Activated CD8-positive, alpha-beta memory T cell treated with anti-CD3 and anti-CD28 coated beads, Interleukin-2, amount 50 U/mL, for 24 hours (primary cell): ENCODE results near the gene JMJD7.
"Not testable (repeated sequence)": the region's sequence is repeated elsewhere in the genome, so short reads cannot be mapped to it uniquely, and the experiment has no call there.

Source experiments
- DNase-seq: peaks from one replicate; pipeline ENCODE4 v3.0.0-alpha.2; 2020; ENCODE audit errors: extremely low read depth

The JMJD7 gene

DNA sequence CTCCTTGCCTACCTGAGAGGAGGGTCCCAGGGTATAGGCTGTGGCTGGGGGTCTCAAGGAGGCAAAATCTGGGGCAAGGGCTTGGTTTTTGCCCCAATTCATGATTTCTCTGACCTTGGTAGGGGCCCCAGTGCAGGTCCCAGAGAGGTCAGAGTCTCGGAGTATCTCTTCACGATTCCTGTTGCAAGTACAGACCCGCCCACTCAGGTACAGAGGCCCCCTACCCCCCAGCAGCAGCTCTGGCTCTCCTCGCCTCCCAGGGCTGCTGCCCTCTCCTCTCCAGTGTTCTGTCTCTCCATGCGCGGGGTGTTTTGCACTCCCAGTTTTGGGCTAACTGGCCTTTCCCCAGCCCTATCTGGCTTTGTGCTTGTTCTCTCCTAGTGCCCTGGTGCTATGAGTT is 5.4 kb upstream of the JMJD7 start:
- DNase-seq: no peak

DNA sequence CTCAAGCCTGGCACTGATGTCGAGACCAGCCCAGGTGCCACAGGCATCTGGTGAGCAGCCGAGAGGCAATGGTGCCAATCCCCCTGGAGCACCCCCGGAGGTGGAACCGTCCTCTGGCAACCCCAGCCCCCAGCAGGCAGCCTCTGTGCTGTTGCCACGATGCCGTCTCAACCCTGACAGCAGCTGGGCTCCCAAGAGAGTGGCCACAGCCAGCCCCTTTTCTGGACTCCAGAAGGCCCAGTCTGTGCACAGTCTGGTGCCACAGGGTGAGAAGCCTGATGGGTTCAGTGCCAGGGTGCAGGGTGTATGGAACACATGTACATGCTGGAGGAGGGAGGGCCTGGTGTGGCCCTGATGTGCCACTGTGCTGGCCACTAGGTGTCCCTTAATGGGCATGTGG is 4.9 kb upstream of the JMJD7 start:
- DNase-seq: no peak

DNA sequence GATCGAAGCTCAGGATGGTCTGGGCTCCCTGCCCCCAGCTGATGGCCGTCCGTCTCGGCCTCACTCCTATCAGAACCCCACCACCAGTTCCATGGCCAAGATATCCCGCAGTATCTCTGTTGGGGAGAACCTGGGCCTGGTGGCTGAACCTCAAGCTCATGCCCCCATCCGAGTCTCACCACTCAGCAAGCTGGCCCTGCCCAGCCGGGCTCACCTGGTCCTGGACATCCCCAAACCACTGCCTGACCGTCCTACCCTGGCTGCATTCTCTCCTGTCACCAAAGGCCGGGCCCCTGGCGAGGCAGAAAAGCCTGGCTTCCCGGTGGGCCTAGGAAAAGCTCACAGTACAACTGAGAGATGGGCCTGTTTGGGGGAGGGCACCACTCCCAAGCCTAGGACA is 4.4 kb upstream of the JMJD7 start:
- DNase-seq: no peak

DNA sequence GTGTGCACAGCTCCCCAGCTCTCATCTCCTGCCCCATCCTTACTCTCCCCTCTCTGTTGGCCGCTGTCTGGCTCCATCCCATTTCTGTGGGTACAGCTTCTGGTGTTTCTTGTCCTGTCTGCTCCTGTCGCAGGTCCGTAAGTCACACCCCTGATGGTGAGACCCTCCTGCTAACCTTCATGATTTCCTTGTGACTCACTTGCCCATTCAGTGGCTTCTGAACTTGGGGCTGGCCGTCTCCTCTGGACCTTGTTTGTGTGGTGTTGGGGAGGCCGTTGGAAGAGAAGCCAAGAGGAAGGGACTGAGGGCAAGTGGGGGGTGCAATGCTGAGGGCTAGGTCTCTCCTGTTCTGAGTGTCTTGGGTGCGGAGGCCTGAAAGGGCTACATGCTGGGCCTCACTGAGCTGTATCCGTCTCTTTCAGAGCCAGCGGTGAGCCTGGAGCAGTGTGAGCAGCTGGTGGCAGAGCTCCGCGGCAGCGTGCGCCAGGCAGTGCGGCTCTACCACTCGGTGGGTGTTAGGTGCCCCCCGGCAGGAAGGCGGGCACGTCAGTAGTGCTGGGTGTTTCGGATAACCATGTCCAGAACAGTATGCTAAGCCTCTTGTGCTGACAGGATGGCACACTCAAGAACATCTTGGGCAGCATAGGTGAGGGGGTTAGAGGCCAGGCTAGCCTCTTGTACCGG is 3.7 kb upstream of the JMJD7 start:
- no peak for DNase-seq

DNA sequence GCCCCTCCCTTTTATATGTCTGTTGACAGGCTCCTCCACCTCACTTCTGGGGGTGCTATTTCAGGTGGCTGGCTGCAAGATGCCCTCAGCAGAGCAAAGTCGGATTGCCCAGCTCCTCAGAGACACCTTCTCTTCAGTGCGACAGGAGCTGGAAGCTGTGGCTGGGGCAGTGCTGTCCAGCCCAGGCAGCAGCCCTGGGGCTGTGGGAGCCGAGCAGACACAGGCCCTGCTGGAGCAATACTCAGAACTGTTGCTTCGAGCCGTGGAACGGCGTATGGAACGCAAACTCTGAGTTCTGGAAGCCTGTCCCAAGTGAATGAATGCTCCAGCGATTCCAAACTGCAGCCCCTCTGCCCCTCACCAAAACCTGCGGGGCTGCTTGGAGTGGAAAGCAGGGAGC is 2.7 kb upstream of the JMJD7 start:
- DNase-seq: no peak

DNA sequence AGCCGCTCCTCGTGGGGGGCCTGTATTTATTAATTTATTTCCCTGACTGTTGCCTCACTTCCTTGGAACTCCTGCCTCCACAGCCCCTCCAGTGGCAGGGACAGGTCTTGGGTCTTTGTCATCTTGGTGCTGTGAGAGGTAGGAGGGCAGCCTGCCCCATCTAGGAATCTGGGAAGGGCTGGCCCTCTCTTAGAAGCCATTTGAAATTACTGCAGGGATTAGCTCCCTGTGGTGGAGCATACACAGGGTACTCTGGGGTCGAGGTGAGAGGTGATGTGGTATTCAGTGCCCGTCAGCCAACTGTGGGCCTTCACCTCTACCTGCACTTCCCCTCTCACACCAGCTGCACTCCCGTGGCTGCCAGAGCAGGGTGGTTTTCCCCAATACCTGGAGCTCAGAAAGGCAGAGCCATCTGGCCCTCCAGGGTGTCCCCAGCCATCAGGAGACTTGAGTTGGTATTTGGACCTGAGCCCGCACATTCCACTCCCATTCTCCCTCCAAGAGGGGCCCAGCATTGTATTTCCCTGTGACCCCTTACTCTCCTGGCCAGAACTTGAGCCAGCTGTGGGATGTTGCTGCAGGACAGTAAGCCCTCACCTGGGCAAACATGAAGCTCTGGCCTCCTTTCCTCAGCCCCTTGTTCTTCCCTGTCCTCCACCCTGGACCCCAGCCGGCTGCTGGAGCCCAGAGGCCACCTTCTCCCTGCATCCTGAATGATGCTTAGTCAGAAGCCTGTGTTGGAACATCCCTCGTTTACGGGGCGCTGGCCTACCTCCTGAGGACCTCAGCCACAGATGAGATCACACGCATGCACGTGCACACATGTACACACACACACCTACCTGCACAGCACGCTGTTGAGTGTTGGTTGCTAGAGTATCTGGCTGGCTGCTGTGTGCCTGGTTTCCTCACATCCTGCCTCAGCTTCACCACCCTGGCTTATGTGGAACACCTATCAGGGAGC is 2.0 kb upstream of the JMJD7 start:
- DNase-seq: no peak

DNA sequence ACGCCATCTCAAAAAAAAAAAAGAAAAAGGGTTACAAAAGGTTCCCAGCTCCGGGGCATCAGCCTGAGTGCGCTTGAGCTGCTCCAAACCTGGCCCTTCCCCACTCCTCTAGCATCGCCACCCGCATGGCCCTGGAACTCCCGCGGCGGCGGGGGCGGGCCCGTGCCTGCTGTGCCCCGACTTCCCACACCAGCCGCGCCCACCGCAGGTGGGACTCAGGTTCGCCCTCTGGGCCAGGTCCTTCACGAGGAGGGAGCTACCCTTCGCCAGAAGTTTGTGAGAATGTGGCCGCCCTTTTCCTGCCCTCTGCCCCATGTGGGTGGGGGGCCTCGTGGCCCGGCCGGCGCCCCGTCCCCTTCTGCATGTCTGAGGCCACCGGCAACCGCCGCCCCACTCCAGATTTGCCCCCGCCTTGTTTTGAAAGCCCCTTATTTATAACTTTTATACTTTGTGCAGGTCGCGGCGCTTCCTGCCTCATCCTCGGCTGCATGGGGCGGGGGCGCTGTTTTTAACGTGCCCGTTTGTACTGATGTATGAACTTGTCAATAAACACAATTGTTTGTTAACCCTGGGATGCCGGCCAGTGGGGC is 507 bp upstream of the JMJD7 start:
- no peak for DNase-seq

DNA sequence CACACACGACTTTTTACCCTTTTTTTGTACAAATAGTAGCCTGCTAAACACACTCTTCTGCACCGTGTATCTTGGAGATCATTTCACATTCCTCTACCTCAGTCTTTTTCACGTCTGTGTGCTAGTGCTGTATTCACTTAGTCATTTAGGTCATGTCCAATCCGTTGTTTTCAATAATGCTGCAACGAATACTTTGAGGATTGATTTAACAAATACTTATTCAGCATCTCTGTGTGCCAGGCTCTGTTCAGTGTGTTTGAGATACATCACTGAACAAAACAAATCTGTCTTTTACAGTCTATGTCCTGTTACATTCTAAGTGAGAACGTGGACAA is 882 bp downstream of the JMJD7 start:
- no peak for DNase-seq

DNA sequence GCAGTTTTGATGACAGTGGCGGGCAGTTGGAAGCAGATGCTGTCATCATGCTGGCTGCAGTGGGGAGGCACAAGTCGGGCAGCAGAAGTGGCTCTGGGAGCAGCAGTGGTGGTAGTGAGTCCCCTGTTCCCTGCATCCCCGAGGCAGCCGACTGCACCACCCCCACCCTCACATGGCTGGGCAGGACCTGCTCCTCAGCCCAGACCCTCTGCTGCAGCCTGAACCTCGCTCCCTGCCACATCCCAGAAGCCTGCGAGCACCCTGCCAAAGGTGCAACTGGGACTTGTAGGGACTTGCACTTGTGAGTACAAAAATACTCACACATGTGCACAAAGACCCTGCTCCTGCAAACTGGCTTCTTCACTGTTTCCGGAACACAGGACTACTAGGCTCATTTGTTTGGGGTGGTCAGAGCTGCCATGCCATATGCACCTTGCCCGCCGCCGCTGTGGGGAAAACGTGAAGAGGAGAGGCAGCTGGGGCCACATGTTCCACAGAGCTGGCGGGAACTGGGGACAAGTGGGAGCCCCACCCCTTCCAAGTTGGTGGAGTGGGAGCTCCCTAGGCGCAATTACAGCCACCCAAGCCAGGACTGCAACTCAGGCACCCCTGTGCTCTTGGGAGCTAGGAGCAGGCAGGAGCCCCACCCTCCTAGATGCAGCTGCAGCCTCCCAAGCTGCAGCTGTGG is 2.2 kb downstream of the JMJD7 start:
- DNase-seq: no peak

DNA sequence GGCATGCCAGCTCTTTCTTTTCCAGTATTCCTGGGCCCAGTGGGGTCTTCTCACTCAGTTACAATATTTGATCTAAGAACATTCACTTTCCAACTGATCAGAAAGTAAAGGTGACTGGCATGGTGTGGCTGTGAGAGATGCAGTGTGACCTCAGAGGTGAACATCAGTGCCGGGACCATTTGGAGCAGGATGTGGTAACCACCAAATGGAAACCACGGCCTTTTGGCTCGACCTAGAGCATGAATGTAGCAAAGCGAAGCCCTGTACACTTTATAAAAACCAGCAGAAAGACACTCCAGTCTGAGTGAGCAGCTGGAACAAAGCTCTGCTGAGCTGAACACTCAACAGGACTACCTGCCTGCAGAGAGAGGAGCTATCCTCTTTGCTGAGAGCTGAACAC is 3.4 kb downstream of the JMJD7 start:
- not testable (repeated sequence) for DNase-seq

DNA sequence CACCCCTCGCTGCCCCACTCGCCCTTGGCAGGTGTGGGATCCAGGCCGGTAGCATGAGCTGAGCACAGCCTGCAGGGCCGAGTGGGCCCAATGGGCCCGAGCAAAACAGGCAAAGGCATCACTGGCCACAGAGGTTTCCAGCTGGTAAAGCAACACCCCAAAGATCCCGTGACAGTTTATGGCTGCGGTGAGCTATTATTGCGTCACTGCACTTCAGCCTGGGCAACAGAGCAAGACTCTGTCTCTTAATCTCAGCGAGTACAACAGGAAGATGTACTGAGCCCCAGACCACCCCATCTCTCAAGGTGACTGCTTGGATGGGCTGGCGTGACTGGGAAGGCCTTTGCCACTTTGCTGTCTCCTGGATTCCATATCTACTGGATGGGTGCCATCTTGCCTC is 4.3 kb downstream of the JMJD7 start:
- DNase-seq: no peak

DNA sequence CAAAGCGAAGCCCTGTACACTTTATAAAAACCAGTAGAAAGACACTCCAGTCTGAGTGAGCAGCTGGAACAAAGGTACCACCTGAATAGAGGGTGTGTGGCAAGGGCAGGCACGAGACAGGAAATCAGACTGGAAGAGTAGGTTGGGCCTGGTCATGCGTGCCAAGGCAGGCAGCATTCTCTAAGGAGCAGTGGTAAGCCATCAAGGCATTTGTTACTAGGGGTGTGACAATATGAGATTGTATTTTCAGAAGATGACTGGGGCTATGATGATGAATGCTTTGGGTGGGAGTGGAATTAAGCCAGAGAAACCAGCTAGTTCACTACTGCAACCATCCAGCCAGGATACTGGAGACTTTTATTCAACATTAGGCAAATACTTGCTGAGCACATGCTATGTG is 5.0 kb downstream of the JMJD7 start:
- no peak for DNase-seq

DNA sequence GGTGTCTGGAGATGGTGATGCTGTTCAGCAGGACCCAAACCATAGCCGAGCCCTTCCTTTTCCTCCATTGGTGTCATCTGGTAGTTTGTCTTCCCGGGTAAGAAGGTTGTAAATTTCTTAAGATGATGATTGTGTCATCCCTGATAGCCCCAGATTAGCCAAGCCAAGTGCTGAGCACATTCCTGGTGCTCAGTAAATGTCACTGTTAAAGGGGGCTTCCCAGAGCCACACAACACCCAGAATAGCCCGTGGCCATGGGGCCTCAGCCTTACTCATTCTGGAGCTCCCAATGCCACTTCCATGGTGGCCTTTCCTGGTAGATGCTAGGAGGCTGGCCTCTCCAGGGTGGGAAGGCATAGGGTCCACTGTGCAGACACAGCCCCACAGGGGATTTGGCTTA is 6.2 kb downstream of the JMJD7 start:
- DNase-seq: no peak

DNA sequence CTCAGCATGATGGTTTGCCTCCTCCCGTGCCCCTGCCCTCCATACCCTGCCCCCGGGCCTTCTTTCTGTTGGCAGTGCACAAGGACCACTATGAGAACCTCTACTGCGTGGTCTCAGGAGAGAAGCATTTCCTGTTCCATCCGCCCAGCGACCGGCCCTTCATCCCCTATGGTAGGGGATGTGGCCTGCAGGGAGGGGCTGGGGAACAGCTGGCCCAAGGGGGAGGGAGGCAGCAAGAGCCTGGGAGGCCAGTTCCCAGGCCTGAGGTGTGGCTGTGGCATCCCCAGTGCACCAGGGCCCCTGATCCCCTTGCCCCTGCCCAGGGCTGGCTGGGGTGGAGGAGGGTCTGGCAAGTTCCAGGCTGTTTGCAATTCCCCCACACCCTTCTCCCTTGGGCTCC is 8.2 kb downstream of the JMJD7 start:
- DNase-seq: no peak

DNA sequence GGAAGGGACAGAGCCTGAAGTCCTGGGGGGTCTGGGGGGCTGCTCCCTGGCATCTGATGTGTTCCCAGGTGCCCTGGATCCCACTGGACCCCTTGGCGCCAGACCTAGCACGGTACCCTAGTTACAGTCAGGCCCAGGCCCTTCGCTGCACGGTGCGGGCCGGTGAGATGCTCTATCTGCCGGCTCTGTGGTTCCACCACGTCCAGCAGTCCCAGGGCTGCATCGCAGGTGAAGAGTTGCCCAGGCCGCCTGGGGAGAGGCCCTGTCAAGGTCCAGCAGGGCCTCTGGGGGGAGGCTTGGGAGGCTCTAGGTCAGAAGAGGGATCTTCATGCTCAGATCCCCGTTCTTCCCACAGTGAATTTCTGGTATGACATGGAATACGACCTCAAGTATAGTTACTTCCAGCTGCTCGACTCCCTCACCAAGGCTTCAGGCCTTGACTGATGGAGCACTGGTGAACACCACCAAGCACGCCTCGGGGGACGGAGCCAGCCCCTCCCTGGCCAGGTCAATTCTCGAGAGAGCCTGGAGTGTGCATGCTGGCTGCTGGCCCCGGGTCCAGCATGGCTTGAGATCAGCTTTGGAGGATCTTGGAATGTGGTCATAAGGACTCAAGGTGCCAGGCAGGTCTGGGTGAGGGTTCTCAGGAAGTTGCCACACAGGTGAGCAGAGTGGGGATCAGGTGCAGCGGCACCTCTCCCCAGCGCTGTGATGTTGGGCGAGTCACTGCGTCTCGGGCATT is 9.0 kb downstream of the JMJD7 start:
- no peak for DNase-seq

DNA sequence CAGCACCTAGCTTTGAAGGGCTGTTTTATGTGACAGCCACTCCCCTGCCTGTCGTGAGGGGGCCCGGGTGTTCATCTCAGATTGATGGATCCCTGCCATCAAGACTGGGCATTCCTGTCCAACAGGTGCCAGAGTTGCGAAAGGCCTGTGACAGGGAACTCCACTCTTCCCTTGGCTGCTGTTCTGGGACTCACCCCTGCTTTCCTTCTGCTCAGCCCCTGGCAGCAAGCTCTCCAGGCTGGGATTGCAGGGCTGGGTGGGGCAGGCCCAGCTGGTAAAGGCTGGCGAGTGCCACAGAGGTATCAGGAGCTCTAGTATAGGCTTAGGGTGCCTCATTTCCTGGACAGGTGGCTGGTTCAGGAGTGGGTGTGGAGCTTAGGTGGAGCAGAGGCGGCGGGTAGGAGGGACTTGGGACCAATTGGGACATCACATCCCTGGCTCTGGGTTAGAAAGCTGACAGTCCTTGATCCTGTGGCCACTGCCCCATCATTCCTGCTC is 10.6 kb downstream of the JMJD7 start, which contains the start of gene PLA2G4B:
TSS of gene PLA2G4B (plus strand) at position 448 of the 498 bp plus-strand sequence. CDS start 67 bp downstream, outside the sequence.
- DNase-seq: no peak

DNA sequence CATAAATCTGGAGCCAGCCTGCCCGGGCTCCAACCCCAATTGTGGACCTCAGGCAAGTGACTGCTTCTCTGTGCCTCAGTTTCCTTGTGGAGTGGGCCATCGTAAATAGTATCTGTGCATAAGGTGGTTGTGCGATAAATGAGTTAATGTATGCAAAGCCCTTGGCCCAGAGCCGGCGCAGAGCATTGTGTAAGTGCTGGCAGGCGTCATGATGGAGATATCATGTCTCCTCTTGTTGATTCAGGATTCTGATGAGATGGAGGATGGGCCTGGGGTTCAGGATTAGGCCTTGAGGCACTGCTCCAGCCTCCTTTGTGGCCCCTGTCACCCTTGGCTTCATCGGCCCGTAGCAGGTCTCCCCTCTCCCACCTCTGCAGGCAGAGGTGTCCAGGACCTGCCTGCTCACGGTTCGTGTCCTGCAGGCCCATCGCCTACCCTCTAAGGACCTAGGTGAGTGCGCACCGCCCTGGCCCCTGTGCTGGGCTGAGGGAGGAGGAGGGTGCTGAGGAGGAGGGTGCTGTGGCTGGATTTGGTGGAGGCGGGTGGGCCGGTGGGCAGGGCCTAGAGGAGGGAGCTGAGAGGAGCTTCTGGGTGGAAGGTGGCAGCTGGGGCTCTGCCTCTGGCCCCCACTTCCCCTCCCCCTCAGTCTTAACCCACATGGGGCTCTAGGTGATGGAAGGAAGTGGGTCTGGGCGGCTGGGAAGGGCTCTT is 12.0 kb downstream of the JMJD7 start:
- no peak for DNase-seq

DNA sequence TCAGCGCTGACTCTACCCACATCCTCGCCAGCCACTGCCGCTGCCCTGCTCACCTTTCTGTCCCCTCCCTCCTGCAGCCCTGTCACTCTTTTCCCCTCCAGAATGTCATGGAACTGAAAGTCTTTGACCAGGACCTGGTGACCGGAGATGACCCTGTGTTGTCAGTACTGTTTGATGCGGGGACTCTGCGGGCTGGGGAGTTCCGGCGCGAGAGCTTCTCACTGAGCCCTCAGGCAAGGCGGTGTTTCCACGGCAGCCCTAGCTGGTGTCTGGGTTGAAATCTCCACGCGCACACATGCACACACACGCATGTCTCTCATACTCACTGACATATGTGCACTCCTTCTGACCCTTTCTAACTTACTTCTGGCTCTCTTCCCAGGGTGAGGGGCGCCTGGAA is 12.8 kb downstream of the JMJD7 start:
- DNase-seq: no peak

DNA sequence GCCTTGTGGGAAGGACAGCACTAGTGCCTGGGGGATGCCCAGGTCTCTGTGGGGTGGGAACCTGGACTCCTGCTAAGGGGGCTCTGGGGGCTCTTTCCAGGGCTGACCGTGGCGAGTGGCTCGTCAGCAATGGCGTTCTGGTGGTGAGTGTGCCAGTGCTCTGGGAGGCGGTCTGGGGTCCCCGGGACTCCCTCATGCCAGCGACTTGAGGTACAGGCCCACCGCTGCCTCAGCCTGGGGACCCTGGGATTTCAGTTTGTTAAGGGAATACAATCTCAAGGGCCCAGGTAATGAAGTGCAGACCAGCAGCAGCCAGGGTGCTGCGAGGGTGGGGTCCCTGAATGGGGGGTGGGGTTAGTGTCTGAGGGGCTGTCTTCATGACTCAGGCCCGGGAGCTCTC is 13.2 kb downstream of the JMJD7 start:
- no peak for DNase-seq

DNA sequence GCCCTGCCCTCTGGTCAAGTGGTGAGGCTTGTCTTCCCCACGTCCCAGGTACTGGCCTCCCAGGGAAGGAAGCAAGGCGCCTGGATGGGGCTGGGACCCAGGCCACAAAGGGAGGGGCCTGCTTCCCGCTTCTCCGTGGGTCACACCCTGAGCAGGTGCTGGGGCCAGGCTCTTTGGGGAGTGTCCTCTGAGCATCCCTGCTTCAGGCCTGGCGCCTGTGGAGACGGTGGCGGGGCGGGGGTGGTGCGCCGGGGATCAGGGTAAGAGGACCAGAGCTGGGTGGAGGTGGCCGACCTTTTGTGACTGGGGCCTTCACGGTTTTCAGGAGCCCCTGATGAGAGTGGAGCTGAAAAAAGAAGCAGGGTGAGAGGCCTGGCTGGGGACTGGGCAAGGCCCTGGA is 14.3 kb downstream of the JMJD7 start:
- DNase-seq: no peak

DNA sequence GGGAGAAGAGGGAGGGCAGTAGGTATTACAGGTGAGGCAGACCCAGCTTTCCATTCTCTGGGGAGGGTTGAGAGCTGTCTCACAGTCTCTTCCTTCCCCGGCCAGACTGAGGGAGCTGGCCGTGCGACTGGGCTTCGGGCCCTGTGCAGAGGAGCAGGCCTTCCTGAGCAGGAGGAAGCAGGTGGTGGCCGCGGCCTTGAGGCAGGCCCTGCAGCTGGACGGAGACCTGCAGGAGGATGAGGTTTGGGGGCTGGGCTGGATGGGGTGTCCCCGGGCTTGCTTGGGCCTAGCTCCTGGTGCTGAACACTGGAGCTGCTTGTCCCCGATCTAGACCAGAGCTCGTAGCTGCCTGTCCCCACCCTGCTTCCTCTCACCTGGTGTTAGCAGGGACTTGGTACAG is 15.7 kb downstream of the JMJD7 start:
- DNase-seq: no peak
